GM21619 (cell line): ENCODE results near the gene SDHB.

Source experiments
- ATAC-seq: cut with Tn5 transposase; IDR thresholded peaks from one replicate; pipeline ENCODE4 v1.9.1; 2021; ENCODE audit not compliant: unreplicated experiment

SDHB gene

GRCh38 chr1:17053685-17054410, at the start of gene SDHB:
SDHB (minus strand) TSS chr1:17054032; CDS start chr1:17054019, 13 bp downstream.
- ATAC-seq = peak; percentile 98

GRCh38 chr1:17102232-17102631, 48.4 kb upstream of the SDHB start:
- ATAC-seq = no peak

GRCh38 chr1:17101261-17101660, 47.4 kb upstream of the SDHB start:
- ATAC-seq = no peak

- ATAC-seq = peak; percentile 56
Observed at GRCh38 chr1:17099616-17100340, 45.9 kb upstream of the SDHB start.

- ATAC-seq = no peak
Observed at GRCh38 chr1:17098446-17099317, 44.9 kb upstream of the SDHB start.

- ATAC-seq = no peak
Observed at GRCh38 chr1:17097787-17098186, 44.0 kb upstream of the SDHB start.

GRCh38 chr1:17097147-17097546, 43.3 kb upstream of the SDHB start:
- ATAC-seq = no peak

- ATAC-seq = no peak
Observed at GRCh38 chr1:17096584-17096983, 42.8 kb upstream of the SDHB start.

- no peak for ATAC-seq
Observed at GRCh38 chr1:17095141-17095540, 41.3 kb upstream of the SDHB start.

GRCh38 chr1:17094664-17095063, 40.8 kb upstream of the SDHB start:
- peak; percentile 86 for ATAC-seq

GRCh38 chr1:17093822-17094393, 40.1 kb upstream of the SDHB start:
- ATAC-seq = no peak

- no peak for ATAC-seq
Observed at GRCh38 chr1:17091252-17091651, 37.4 kb upstream of the SDHB start.

- ATAC-seq = no peak
Observed at GRCh38 chr1:17089506-17089905, 35.7 kb upstream of the SDHB start.

- no peak for ATAC-seq
Observed at GRCh38 chr1:17086751-17087150, 32.9 kb upstream of the SDHB start.

GRCh38 chr1:17084787-17085186, 31.0 kb upstream of the SDHB start:
- ATAC-seq = no peak

GRCh38 chr1:17082761-17083160, 28.9 kb upstream of the SDHB start:
- no peak for ATAC-seq

GRCh38 chr1:17081439-17081838, 27.6 kb upstream of the SDHB start:
- no peak for ATAC-seq

GRCh38 chr1:17080880-17081279, 27.0 kb upstream of the SDHB start:
- no peak for ATAC-seq

- no peak for ATAC-seq
Observed at GRCh38 chr1:17080085-17080759, 26.4 kb upstream of the SDHB start.

GRCh38 chr1:17078991-17079868, 25.4 kb upstream of the SDHB start:
- no peak for ATAC-seq
